GM12891 (cell line): ENCODE data around the gene MAG.

ENCODE experiments used
- PAX5 ChIP-seq: IDR thresholded peaks from 2 replicates; pipeline ENCODE4 v1.6.1; 2011; ENCODE audit warnings: low read length, moderate library complexity, mild to moderate bottlenecking; ENCODE audit not compliant: insufficient read depth, severe bottlenecking
- POLR2A ChIP-seq: IDR thresholded peaks from 2 replicates; pipeline ENCODE4 v1.6.1; 2011; ENCODE audit warnings: low read depth, low read length, control low read depth
- POLR2AphosphoS5 ChIP-seq: IDR thresholded peaks from 2 replicates; pipeline ENCODE4 v1.6.1; 2011; ENCODE audit warnings: low read depth, low read length, control low read depth
- SPI1 ChIP-seq: IDR thresholded peaks from 2 replicates; pipeline ENCODE4 v1.6.1; 2011; ENCODE audit warnings: low read depth, low read length, control low read depth
- TAF1 ChIP-seq: IDR thresholded peaks from 2 replicates; pipeline ENCODE4 v1.6.1; 2011; ENCODE audit warnings: low read depth, low read length, control low read depth

- TF ChIP-seq TAF1, result peak; percentile 55; the same call in 1 of the 2 replicates
- TF ChIP-seq POLR2A, result peak; percentile 82
- TF ChIP-seq POLR2AphosphoS5, result no peak; the same call in 1 of the 2 replicates
- TF ChIP-seq SPI1, result peak; percentile 93
- no peak for TF ChIP-seq PAX5
Measured at GRCh38 chr19:35347171-35347929, 55.4 kb downstream of the MAG start, which contains the start of gene FFAR1.
